GM23338 (cell line): ENCODE measurements around the gene NIPAL3. TPM values are rescaled to one million over a fixed set of nuclear protein-coding genes. Genes with fewer than 3 reads are reported as not detected.

Experiments
- CREB1 ChIP-seq: fragments of 250-450 bp; sonication (Bioruptor Pico); IDR thresholded peaks from 2 replicates; pipeline ENCODE4 v1.5.0; 2020; ENCODE audit warnings: low read depth, mild to moderate bottlenecking, moderate library complexity
- ZNF462 ChIP-seq: fragments of 250-450 bp; sonication (Bioruptor Pico); IDR thresholded peaks from 2 replicates; pipeline ENCODE4 v1.5.0; 2020; ENCODE audit warnings: mild to moderate bottlenecking, moderate library complexity
- polyA plus RNA-seq: library from polyadenylated mRNA; unstranded; fragments of >200 nt; fragmentation: Nextera tagmentation; extraction: Ambion mirVana; gene quantifications from 2 replicates; pipeline ENCODE4 v1.2.1, GENCODE V29; 2016
- total RNA-seq: library from RNA; depleted of rRNA; stranded (reverse); fragments of >200 nt; shearing (Covaris generic); gene quantifications from 2 replicates; pipeline ENCODE4 v1.2.3, GENCODE V29; 2014
- TF ChIP-seq, protein P1 (sequence below): IDR thresholded peaks from one replicate; pipeline ENCODE4 v1.6.1; 2018; ENCODE audit warnings: antibody characterized with exemption; ENCODE audit not compliant: unreplicated experiment

The NIPAL3 gene
- total and polyA plus RNA-seq, 2 experiments from 2014 or later, result 5.5 to 9.6 TPM

DNA sequence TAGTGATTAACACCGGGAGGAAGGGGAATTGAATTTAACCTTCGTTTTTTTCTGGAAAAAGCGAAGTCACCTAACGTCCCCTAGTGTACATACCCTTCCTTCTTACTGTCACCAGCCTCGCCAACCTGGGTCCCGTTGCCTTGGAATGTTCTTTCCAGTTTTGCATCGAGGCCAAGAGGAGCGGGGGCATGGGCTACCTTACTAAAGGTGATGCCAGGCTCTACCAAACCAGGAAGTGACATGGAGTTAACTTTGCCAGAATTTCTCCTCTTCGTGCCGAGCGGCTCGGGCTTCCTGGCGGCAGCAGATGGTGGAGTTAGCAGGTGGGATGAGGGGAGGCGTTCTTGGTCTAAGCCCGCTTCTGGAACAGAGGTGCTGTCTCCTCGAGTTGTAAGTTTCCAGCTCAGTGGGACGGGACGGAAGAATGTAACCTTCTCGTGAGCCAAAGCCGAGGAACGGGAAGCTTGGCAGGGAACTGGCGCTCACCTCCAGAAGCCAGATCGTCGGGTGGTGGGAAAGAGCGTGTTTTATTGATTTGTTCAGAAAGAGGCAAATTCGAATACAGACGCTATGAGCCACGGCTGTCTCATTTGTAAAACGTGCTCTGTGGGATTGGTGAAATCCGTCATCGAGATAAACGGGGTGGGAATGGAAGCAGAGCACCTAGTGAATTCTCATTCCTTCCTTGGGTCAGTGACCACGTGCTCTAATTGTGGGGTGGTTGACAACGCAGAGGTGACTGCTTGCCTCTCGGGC, 486 bp downstream of the NIPAL3 start (continued):
- TF ChIP-seq ZNF462 (CRISPR knock-in tag) (no peak), CREB1 (no peak)
- TF ChIP-seq, protein P1, sequence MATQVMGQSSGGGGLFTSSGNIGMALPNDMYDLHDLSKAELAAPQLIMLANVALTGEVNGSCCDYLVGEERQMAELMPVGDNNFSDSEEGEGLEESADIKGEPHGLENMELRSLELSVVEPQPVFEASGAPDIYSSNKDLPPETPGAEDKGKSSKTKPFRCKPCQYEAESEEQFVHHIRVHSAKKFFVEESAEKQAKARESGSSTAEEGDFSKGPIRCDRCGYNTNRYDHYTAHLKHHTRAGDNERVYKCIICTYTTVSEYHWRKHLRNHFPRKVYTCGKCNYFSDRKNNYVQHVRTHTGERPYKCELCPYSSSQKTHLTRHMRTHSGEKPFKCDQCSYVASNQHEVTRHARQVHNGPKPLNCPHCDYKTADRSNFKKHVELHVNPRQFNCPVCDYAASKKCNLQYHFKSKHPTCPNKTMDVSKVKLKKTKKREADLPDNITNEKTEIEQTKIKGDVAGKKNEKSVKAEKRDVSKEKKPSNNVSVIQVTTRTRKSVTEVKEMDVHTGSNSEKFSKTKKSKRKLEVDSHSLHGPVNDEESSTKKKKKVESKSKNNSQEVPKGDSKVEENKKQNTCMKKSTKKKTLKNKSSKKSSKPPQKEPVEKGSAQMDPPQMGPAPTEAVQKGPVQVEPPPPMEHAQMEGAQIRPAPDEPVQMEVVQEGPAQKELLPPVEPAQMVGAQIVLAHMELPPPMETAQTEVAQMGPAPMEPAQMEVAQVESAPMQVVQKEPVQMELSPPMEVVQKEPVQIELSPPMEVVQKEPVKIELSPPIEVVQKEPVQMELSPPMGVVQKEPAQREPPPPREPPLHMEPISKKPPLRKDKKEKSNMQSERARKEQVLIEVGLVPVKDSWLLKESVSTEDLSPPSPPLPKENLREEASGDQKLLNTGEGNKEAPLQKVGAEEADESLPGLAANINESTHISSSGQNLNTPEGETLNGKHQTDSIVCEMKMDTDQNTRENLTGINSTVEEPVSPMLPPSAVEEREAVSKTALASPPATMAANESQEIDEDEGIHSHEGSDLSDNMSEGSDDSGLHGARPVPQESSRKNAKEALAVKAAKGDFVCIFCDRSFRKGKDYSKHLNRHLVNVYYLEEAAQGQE, result no peak
